COLO829 (cell line): ENCODE results near the gene ASB3.
A peak's percentile ranks its signal among the peaks of the same experiment; 100 is the strongest.
"Not testable (repeated sequence)": the region's sequence is repeated elsewhere in the genome, so short reads cannot be mapped to it uniquely, and the experiment has no call there.

ENCODE experiments used
- DNase-seq: peaks from one replicate; pipeline ENCODE4 v3.0.0; 2012; ENCODE audit warnings: low spot score

ASB3 gene

DNA sequence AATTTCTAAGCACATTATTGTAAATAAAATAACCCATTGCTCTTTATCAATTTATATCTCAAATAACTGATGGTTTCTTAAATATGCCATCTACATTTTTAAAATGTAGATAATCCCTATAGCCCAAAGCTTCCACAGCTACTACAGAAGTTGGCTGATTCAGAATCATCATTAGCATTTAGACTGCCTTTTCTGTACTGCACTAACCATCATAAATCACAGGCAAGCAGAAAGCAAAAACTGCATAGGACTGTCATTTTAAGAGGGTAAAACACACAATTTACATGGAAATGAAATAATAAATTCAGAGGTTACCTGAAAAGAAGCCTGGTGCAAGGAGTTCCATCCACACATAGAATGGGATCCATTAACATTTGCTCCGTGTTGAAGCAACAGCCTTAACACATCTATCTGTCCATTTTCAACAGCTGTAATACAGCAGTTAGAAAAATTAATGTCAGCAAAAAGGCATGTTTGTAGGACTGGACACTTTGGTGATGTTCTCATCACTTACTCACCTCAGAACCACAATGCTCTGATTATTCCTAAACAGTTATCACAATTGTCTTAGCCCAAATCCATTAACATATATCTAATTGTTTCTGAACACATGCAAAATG, 57.5 kb downstream of the ASB3 start:
- no peak for DNase-seq

GRCh38 chr2:53727921-53728320, 58.8 kb downstream of the ASB3 start:
- no peak for DNase-seq

DNA sequence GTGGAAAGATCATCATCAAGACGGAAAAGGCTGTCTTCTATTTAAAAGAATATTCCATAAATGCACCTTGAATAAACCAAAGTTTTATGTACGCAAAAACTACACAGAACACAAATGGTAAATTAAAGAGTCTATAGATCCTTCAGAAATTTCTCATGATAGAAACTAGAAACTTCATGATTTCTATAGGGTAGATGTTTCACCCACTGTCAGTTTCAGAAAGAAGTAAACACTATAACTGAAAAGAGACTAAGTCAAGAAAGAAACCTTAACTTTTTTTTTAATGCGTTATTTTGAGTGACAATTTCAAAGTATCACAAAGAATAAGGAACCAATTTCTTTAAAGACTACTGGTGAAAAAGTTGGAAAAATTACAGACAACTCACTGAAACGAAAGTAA, 61.1 kb downstream of the ASB3 start:
- no peak for DNase-seq

DNA sequence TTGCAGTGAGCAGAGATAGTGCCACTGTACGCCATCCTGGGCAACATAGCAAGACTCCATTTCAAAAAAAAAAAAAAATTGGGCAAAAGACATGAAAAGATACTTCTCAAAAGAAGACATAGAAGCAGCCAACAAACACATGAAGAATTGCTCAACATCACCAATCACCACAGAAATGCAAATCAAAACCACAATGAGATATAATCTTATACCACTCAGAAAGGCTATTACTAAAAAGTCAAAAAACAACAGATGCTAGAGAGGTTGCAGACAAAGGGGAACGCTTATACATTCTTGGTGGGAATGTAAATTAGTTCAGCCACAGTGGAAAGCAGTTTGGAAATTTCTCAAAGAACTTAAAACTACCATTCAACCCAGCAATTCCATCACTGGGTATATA, 62.2 kb downstream of the ASB3 start:
- DNase-seq: no peak

DNA sequence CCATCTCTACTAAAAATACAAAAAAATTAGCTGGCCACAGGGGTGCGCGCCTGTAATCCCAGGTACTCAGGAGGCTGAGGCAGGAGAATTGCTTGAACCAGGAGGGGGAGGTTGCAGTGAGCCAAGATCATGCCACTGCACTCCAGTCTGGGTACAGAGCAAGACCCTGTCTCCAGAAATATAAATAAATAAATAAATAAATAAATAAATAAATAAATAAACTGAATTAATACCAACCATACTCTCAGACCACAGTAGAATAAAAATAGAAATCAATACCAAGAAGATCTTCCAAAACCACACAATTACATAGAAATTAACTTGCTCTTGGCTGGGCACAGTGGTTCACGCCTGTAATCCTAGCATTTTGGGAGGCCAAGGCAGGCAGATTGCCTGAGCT, 65.8 kb downstream of the ASB3 start:
- not testable (repeated sequence) for DNase-seq

- peak; percentile 6 for DNase-seq
These were observed 71.2 kb downstream of the ASB3 start for GRCh38 chr2:53715568-53715967.

DNA sequence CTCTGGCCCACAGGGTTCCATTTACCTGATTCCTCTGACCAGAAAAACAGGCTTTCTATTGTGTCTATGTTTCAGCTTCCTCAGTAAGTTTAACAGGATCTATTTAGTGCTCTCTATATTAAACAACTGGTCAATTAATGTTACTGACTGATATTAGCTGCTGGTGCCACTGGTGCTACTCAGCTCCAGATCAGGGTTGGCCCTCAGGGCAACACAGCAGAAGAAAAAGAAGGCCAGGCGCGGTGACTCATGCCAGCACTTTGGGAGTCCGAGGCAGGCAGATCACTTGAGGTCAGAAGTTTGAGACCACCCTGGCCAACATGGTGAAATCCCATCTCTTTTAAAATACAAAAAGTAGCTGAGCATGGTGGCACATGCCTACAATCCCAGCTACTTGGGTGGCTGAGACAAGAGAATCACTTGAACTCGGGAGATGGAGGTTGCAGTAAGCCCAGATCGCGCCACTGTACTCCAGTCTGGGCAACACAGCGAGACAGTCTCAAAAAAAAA, 75.4 kb downstream of the ASB3 start:
- no peak for DNase-seq

- no peak for DNase-seq
These were observed 77.8 kb downstream of the ASB3 start for GRCh38 chr2:53708988-53709387.

DNA sequence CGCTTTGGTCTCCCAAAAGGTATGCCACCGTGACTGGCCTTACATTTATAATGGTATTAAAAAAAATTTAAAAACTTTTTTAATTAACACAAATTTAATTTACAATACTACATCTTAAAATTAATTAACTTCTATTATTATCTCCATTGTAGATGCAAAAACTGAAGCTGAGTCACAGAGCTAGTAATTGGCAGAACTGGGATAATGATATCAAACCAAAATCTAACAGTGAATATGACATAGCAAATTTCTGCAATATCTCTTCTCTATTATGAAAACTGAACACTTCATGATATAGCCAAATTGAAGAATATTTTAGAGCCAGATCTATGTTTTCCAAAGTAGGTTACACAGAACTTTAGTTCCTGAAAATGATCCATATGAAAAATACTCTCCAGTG, 85.5 kb downstream of the ASB3 start:
- DNase-seq: no peak

DNA sequence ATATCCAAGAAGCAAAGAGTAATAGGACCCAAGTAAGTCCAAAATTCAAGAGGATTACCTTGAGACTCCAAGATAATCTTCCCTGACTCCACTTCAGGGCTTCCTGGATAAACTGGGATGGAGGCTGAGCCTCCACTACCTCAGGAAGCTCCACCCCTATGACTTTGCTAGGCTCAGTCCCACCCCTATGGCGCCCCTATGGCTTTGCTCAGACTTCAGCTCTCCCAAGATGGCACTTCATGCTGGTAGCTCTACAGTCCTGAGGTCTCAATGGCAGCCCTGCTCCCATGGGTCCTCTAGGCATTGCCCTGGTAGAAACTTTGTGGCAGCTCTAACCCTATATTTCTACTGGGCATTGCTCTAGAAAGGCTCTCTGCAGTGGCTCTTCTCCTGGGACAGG, 89.1 kb downstream of the ASB3 start:
- no peak for DNase-seq

- no peak for DNase-seq
These were observed 89.7 kb downstream of the ASB3 start for GRCh38 chr2:53697092-53697491.

- no peak for DNase-seq
These were observed 91.2 kb downstream of the ASB3 start for GRCh38 chr2:53695575-53695974.

- no peak for DNase-seq
These were observed 92.5 kb downstream of the ASB3 start for GRCh38 chr2:53694096-53694771.

DNA sequence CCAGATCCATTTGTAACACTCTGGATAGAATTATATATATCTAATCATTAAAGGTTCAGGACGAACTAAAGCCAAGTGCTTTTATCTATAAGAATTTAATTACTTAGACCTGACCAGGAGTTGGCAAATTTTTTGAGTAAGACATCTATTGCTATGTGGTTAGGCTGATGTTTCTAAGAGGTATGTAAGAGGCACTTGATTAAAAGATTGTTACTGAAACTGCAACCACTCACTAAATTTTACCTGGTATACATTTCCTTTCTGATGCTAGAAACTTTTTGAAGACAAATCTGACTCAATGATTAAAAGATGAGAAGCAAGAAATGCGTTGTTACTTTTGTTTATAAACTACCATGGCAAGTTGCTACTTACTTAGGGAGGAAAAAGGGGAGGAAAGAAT, 95.9 kb downstream of the ASB3 start:
- DNase-seq: no peak

GRCh38 chr2:53672881-53673522, 113.8 kb downstream of the ASB3 start:
- no peak for DNase-seq

DNA sequence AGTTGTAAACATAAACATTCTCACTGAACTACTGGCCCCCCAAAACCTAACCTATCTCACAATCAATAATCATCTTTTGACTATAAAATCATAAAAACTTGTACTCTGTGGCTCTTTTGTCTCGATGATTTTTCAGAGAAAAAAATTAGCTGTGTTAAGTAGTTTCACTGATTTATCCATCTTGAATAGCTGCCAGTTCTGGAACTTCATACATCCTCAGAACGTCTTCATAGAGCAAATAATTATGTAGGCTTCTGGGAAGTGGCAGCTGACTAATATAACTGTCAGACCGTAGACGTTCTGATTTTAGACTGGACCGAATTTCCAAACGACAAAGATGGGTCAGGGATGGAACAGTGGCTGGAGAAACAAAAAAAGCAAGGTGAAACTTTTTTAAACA, 116.4 kb downstream of the ASB3 start:
- DNase-seq: no peak

DNA sequence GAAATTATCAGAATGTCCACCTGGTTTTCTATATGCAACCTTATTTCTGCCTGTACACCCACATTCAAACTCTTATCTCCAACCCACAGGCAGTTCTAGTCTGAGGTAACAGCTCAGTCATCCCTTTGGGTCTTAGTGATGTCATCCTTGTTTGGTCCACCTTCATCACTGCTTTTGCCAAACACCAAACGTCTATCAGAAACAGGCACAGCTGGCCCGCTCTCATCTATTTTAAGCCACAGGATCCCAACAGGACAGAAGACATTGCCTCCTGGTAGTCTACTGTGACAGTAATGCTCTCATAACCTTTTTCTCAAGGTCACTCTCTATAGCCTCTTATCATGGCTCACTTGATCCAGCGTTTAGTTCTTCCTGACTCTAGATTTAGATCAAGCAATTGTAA, 118.1 kb downstream of the ASB3 start:
- DNase-seq: no peak

GRCh38 chr2:53667130-53667529, 119.6 kb downstream of the ASB3 start:
- DNase-seq: not testable (repeated sequence)

DNA sequence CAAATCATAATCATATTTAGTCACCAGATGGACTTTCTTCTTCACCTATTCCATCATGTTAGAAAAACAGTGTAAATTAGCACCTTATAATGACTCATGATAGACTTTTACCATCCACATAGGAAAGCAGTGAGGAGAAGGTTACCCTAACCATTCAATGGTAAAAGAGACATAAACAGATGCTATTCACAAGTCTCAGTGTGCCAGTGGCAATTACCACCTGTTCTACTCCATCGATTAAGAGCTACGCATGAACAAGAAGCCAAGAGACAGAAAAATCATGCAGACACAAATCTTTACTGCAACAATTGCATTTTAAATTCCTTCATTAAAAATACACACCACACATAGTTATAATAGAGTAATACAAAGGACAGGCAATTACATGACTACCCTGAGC, 125.9 kb downstream of the ASB3 start:
- DNase-seq: no peak

DNA sequence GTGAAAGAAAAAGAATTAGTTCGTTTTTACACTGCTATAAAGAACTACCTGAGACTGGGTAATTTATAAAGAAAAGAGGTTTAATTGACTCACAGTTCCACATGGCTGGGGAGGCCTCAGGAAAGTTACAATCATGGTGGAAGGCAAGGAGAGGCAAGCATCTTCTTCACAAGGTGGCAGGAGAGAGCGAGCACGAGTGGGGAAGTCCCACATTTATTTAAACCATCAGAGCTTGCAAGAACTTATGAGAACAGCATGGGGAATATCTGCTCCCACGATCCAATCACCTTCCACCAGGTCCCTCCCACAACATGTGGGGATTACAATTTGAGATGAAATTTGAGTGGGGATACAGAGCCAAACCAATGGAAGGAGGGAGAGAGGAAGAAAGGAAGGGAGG, 128.3 kb downstream of the ASB3 start:
- not testable (repeated sequence) for DNase-seq

DNA sequence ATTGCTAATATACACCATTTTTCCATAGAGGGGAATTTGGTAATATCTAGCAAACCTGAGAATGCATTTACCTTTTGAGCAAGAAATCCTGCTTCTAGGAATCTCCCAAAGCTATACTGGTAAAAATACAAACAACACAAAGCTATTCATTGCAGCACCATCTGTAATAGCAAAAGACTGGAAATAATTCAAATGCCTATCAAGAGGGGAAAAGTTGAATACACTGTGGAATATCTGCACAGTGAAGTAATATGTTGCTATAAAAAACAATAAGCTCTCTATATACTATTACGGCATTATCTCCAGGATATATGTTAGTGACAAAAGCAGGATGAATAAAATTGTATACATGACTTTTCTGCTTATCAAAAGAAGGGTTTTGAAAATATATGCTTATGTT, 131.5 kb downstream of the ASB3 start:
- DNase-seq: no peak

- no peak for DNase-seq
These were observed 132.4 kb downstream of the ASB3 start for GRCh38 chr2:53654396-53654795.

- peak; percentile 27 for DNase-seq
These were observed 134.6 kb downstream of the ASB3 start for GRCh38 chr2:53652131-53652530.
